GM12878 (cell line): Measurements from ENCODE around the gene ADAM15. TPM values are rescaled to one million over a fixed set of nuclear protein-coding genes. Genes with fewer than 3 reads are reported as not detected.
A peak's percentile ranks its signal among the peaks of the same experiment; 100 is the strongest.

Source experiments
- ATF7 ChIP-seq: fragments of 450-650 bp; IDR thresholded peaks from 2 replicates; pipeline ENCODE4 v1.6.1; 2016; ENCODE audit warnings: low read depth, mild to moderate bottlenecking
- CHD1 ChIP-seq: IDR thresholded peaks from 2 replicates; pipeline ENCODE4 v1.6.1; 2012; ENCODE audit warnings: low read depth, low read length, improper control_type of control experiment
- CHD4 ChIP-seq: fragments of 200-600 bp; sonication (generic); IDR thresholded peaks from 2 replicates; pipeline ENCODE4 v1.6.1; 2016; ENCODE audit warnings: mild to moderate bottlenecking
- EED ChIP-seq: sonication (generic); IDR thresholded peaks from 2 replicates; pipeline ENCODE4 v1.6.1; 2016; ENCODE audit warnings: antibody characterized with exemption, low read depth
- FOS ChIP-seq: IDR thresholded peaks from 3 replicates; pipeline ENCODE4 v1.6.1; 2011; ENCODE audit warnings: borderline replicate concordance; ENCODE audit not compliant: insufficient read length; ENCODE audit errors: extremely low read depth
- LARP7 ChIP-seq: fragments of 450-650 bp; IDR thresholded peaks from 2 replicates; pipeline ENCODE4 v1.6.1; 2017; ENCODE audit warnings: mild to moderate bottlenecking
- MTA3 ChIP-seq: IDR thresholded peaks from 2 replicates; pipeline ENCODE4 v1.6.1; 2012; ENCODE audit warnings: low read length, inconsistent platforms, borderline replicate concordance
- NFXL1 ChIP-seq: fragments of 450-650 bp; IDR thresholded peaks from 2 replicates; pipeline ENCODE4 v1.6.1; 2017; ENCODE audit warnings: antibody characterized with exemption, mild to moderate bottlenecking, borderline replicate concordance
- NR2C1 ChIP-seq: fragments of 450-650 bp; IDR thresholded peaks from 2 replicates; pipeline ENCODE4 v1.6.1; 2017; ENCODE audit warnings: antibody characterized with exemption, mild to moderate bottlenecking, moderate library complexity
- POLR2A ChIP-seq: IDR thresholded peaks from 2 replicates; pipeline ENCODE4 v1.6.1; 2011; ENCODE audit warnings: low read depth, mild to moderate bottlenecking, low read length
- POLR2AphosphoS2 ChIP-seq: IDR thresholded peaks from 2 replicates; pipeline ENCODE4 v1.6.1; 2011; ENCODE audit warnings: low read depth, mild to moderate bottlenecking, low read length, improper control_type of control experiment, moderate library complexity
- RFX5 ChIP-seq: IDR thresholded peaks from 2 replicates; pipeline ENCODE4 v1.6.1; 2011; ENCODE audit warnings: low read depth, low read length, improper control_type of control experiment
- SIX5 ChIP-seq: IDR thresholded peaks from 2 replicates; pipeline ENCODE4 v1.6.1; 2011; ENCODE audit warnings: mild to moderate bottlenecking, low read depth, low read length, moderate library complexity; ENCODE audit not compliant: severe bottlenecking
- SMC3 ChIP-seq: IDR thresholded peaks from 2 replicates; pipeline ENCODE4 v1.6.1; 2011; ENCODE audit warnings: low read length, improper control_type of control experiment, borderline replicate concordance
- TCF12 ChIP-seq: IDR thresholded peaks from 2 replicates; pipeline ENCODE4 v1.6.1; 2011; ENCODE audit warnings: low read depth, mild to moderate bottlenecking, low read length
- polyA plus RNA-seq, 11 experiments: library from polyadenylated mRNA; depleted of rRNA in 4 of 11; unstranded in 6 of 11; stranded (reverse) in 5 of 11; fragments of >200 nt; fragmentation: Nextera tagmentation in 4 of 11; fragmentation: Illumina TruSeq in 1 of 11; extraction: Ambion mirVana in 4 of 11; extraction: Trizol in 1 of 11; gene quantifications; 1 replicate in 1 of 11; 2 replicates in 10 of 11; pipeline versions ENCODE4 v1.2.1 to v1.2.3, GENCODE V29; 2011 to 2016; ENCODE audit warnings: inconsistent platforms in 2 of 11, missing spikeins in 2 of 11, low read depth in 1 of 11
- total RNA-seq, 4 experiments: library from RNA; depleted of rRNA in 3 of 4; stranded (reverse); fragments of >200 nt in 3 of 4; fragmentation: Illumina TruSeq in 1 of 4; extraction: Trizol in 1 of 4; gene quantifications; 2 replicates each; pipeline versions ENCODE4 v1.2.1 to v1.2.3, GENCODE V29; 2013 to 2021
- TF ChIP-seq, protein P1 (sequence below): IDR thresholded peaks from 2 replicates; pipeline ENCODE4 v1.6.1; 2011; ENCODE audit warnings: mild to moderate bottlenecking, low read depth, low read length, moderate library complexity; ENCODE audit not compliant: insufficient replicate concordance
- TF ChIP-seq, protein P2 (sequence below): IDR thresholded peaks from 2 replicates; pipeline ENCODE4 v1.6.1; 2011; ENCODE audit warnings: borderline replicate concordance, low read depth, mild to moderate bottlenecking, moderate library complexity, mixed read lengths, low read length; ENCODE audit not compliant: insufficient read depth; ENCODE audit errors: extremely low read length
- TF ChIP-seq, protein P3 (sequence below): IDR thresholded peaks from 2 replicates; pipeline ENCODE4 v1.6.1; 2012; ENCODE audit warnings: mild to moderate bottlenecking, low read depth, low read length
- TF ChIP-seq, protein P4 (sequence below): IDR thresholded peaks from 2 replicates; pipeline ENCODE4 v1.6.1; 2012; ENCODE audit warnings: low read depth, low read length, improper control_type of control experiment
- TF ChIP-seq, protein P5 (sequence below): fragments of 150-350 bp; IDR thresholded peaks from 2 replicates; pipeline ENCODE4 v1.6.1; 2014; ENCODE audit warnings: mild to moderate bottlenecking, low read depth, low read length
- TF ChIP-seq, protein P6 (sequence below): IDR thresholded peaks from 2 replicates; pipeline ENCODE4 v1.6.1; 2012; ENCODE audit warnings: low read depth, low read length, improper control_type of control experiment

Gene ADAM15
- total and polyA plus RNA-seq, 10 of the 15 experiments (the other 5 are each of a cell fraction or from before 2014, with no cell fraction given) = 0.29 to 38.8 (median 14.7) TPM

DNA sequence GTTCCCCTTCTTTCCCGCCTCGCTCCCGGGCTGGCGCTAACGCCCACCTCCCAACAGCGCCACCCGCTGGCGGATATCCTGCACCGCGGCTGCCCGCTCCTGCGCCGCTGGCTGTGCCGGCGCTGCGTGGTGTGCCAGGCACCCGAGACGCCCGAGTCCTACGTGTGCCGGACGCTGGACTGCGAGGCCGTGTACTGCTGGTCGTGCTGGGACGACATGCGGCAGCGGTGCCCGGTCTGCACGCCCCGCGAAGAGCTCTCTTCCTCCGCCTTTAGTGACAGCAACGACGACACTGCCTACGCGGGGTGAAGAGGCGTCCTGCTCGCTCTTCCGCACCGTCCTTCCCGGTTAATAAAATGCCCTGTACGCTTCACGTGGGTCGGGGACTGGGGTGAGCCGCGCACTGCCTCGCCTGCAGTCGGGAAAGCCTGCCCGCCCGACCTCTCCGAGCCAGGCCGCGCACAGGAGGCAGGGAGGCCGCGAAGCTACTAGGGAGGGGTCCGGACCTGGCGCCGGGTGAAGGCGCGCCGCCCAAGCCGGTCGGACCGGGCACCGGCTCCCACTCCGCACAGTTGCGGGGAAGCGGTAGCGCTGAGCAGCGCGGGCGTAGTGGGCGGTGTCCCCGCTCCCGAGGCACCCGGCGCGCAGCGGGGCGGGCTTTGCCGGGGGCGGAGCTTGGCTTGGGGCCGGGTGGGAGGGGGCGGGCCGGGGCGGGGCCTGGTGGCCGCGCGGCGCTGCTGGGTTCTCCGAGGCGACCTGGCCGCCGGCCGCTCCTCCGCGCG is at the start of gene ADAM15 (continued):
- TF ChIP-seq, protein P1, sequence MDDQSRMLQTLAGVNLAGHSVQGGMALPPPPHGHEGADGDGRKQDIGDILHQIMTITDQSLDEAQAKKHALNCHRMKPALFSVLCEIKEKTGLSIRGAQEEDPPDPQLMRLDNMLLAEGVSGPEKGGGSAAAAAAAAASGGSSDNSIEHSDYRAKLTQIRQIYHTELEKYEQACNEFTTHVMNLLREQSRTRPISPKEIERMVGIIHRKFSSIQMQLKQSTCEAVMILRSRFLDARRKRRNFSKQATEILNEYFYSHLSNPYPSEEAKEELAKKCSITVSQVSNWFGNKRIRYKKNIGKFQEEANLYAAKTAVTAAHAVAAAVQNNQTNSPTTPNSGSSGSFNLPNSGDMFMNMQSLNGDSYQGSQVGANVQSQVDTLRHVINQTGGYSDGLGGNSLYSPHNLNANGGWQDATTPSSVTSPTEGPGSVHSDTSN = no peak
- no peak for TF ChIP-seq NR2C1
- no peak for TF ChIP-seq SIX5
- TF ChIP-seq, protein P2, sequence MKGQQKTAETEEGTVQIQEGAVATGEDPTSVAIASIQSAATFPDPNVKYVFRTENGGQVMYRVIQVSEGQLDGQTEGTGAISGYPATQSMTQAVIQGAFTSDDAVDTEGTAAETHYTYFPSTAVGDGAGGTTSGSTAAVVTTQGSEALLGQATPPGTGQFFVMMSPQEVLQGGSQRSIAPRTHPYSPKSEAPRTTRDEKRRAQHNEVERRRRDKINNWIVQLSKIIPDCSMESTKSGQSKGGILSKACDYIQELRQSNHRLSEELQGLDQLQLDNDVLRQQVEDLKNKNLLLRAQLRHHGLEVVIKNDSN = no peak
- no peak for TF ChIP-seq RFX5
- peak; percentile 95 for TF ChIP-seq LARP7
- TF ChIP-seq MTA3 = no peak
- no peak for TF ChIP-seq FOS
- no peak for TF ChIP-seq NFXL1
- TF ChIP-seq, protein P3, sequence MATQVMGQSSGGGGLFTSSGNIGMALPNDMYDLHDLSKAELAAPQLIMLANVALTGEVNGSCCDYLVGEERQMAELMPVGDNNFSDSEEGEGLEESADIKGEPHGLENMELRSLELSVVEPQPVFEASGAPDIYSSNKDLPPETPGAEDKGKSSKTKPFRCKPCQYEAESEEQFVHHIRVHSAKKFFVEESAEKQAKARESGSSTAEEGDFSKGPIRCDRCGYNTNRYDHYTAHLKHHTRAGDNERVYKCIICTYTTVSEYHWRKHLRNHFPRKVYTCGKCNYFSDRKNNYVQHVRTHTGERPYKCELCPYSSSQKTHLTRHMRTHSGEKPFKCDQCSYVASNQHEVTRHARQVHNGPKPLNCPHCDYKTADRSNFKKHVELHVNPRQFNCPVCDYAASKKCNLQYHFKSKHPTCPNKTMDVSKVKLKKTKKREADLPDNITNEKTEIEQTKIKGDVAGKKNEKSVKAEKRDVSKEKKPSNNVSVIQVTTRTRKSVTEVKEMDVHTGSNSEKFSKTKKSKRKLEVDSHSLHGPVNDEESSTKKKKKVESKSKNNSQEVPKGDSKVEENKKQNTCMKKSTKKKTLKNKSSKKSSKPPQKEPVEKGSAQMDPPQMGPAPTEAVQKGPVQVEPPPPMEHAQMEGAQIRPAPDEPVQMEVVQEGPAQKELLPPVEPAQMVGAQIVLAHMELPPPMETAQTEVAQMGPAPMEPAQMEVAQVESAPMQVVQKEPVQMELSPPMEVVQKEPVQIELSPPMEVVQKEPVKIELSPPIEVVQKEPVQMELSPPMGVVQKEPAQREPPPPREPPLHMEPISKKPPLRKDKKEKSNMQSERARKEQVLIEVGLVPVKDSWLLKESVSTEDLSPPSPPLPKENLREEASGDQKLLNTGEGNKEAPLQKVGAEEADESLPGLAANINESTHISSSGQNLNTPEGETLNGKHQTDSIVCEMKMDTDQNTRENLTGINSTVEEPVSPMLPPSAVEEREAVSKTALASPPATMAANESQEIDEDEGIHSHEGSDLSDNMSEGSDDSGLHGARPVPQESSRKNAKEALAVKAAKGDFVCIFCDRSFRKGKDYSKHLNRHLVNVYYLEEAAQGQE = no peak
- TF ChIP-seq, protein P4, sequence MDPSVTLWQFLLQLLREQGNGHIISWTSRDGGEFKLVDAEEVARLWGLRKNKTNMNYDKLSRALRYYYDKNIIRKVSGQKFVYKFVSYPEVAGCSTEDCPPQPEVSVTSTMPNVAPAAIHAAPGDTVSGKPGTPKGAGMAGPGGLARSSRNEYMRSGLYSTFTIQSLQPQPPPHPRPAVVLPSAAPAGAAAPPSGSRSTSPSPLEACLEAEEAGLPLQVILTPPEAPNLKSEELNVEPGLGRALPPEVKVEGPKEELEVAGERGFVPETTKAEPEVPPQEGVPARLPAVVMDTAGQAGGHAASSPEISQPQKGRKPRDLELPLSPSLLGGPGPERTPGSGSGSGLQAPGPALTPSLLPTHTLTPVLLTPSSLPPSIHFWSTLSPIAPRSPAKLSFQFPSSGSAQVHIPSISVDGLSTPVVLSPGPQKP = no peak
- TF ChIP-seq POLR2AphosphoS2 = no peak
- TF ChIP-seq ATF7 = no peak
- TF ChIP-seq POLR2A = peak; percentile 51; the same call in 1 of the 2 replicates
- TF ChIP-seq, protein P5, sequence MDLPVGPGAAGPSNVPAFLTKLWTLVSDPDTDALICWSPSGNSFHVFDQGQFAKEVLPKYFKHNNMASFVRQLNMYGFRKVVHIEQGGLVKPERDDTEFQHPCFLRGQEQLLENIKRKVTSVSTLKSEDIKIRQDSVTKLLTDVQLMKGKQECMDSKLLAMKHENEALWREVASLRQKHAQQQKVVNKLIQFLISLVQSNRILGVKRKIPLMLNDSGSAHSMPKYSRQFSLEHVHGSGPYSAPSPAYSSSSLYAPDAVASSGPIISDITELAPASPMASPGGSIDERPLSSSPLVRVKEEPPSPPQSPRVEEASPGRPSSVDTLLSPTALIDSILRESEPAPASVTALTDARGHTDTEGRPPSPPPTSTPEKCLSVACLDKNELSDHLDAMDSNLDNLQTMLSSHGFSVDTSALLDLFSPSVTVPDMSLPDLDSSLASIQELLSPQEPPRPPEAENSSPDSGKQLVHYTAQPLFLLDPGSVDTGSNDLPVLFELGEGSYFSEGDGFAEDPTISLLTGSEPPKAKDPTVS = no peak
- 0 out of 2 replicates have a peak, but pooled peaks have one; percentile 6 for TF ChIP-seq TCF12
- peak; percentile 51; the same call in 1 of the 2 replicates for TF ChIP-seq SMC3
- TF ChIP-seq, protein P6, sequence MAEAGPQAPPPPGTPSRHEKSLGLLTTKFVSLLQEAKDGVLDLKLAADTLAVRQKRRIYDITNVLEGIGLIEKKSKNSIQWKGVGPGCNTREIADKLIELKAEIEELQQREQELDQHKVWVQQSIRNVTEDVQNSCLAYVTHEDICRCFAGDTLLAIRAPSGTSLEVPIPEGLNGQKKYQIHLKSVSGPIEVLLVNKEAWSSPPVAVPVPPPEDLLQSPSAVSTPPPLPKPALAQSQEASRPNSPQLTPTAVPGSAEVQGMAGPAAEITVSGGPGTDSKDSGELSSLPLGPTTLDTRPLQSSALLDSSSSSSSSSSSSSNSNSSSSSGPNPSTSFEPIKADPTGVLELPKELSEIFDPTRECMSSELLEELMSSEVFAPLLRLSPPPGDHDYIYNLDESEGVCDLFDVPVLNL = no peak
- TF ChIP-seq CHD4 = no peak
- TF ChIP-seq CHD1 = no peak
- peak; percentile 74; the same call in 1 of the 2 replicates for TF ChIP-seq EED
